CD4-positive, alpha-beta T cell (primary cell): ENCODE results near the gene SMIM12. TPM values are rescaled to one million over a fixed set of nuclear protein-coding genes. Genes with fewer than 3 reads are reported as not detected.
A peak's percentile ranks its signal among the peaks of the same experiment; 100 is the strongest.

ENCODE experiments used
- ATAC-seq: fragments of 200-7000 bp; cut with Tn5 transposase; one replicate; pipeline ENCODE4 v1.10.0; 2022; ENCODE audit warnings: mild to moderate bottlenecking; ENCODE audit not compliant: poor library complexity
- CTCF ChIA-PET: fragments of 350-600 bp; sonication (Branson Sonifier 250); formaldehyde crosslinking; loops from one replicate; lab custom pipeline; 2021; ENCODE audit warnings: antibody characterized with exemption, inconsistent platforms; lab: Charles Lee
- POLR2A ChIA-PET: fragments of 350-600 bp; sonication (Branson Sonifier 250); formaldehyde crosslinking; loops from one replicate; lab custom pipeline; 2021; ENCODE audit warnings: antibody characterized with exemption, inconsistent platforms; lab: Charles Lee
- DNase-seq, 14 experiments: peaks; one replicate each; pipeline ENCODE4 v3.0.0-alpha.2; 2013 to 2020; ENCODE audit warnings: mixed read lengths in 2 of 14
- H3K27ac ChIP-seq, 2 donors: one replicate each; pipeline versions ENCODE4 v1.5.1 to v1.7.0; 2013; ENCODE audit warnings: low read length in 2 of 2, low read depth in 1 of 2, mild to moderate bottlenecking in 1 of 2
- H3K27me3 ChIP-seq, 2 experiments: 1 replicate in 1 of 2; 2 replicates in 1 of 2; pipeline versions ENCODE4 v1.6.1 to v1.7.0; 2013; ENCODE audit warnings: low read length in 2 of 2, control low read depth in 1 of 2, mild to moderate bottlenecking in 1 of 2, moderate library complexity in 1 of 2; ENCODE audit not compliant: insufficient read depth in 2 of 2, control insufficient read depth in 1 of 2
- H3K36me3 ChIP-seq: one replicate; pipeline ENCODE4 v1.6.1; 2013; ENCODE audit warnings: low read length, control low read depth; ENCODE audit not compliant: insufficient read depth
- H3K4me1 ChIP-seq: one replicate; pipeline ENCODE4 v1.6.1; 2013; ENCODE audit warnings: low read length, control low read depth; ENCODE audit not compliant: insufficient read depth
- H3K4me3 ChIP-seq: one replicate; pipeline ENCODE4 v1.5.1; 2013; ENCODE audit warnings: mild to moderate bottlenecking, low read length, moderate library complexity
- H3K9me3 ChIP-seq, 2 experiments: 1 replicate in 1 of 2; 2 replicates in 1 of 2; pipeline versions ENCODE4 v1.6.1 to v1.7.0; 2013; ENCODE audit warnings: low read length in 2 of 2, mild to moderate bottlenecking in 2 of 2, control low read depth in 1 of 2, moderate library complexity in 1 of 2; ENCODE audit not compliant: control insufficient read depth in 1 of 2, insufficient read depth in 1 of 2
- H3K27ac Mint-ChIP-seq: one replicate; pipeline ENCODE4 v1.8.0; 2020; ENCODE audit warnings: mixed read lengths
- H3K27me3 Mint-ChIP-seq: one replicate; pipeline ENCODE4 v1.8.0; 2021; ENCODE audit warnings: mixed read lengths
- H3K36me3 Mint-ChIP-seq: one replicate; pipeline ENCODE4 v1.8.0; 2021; ENCODE audit warnings: low read depth, mixed read lengths
- H3K4me1 Mint-ChIP-seq: one replicate; pipeline ENCODE4 v1.8.0; 2021; ENCODE audit warnings: low read depth, mixed read lengths
- H3K4me3 Mint-ChIP-seq: one replicate; pipeline ENCODE4 v1.8.0; 2020; ENCODE audit warnings: mild to moderate bottlenecking, mixed read lengths
- H3K9me3 Mint-ChIP-seq: one replicate; pipeline ENCODE4 v1.8.0; 2020; ENCODE audit warnings: mixed read lengths
- intact Hi-C, 2 experiments: fragments of 100-400 bp; cut with DNase I in 1 of 2; cut with micrococcal nuclease in 1 of 2; formaldehyde crosslinking; loops; one replicate each; pipeline versions ENCODE4 v1.15.1 to v1.9.0; 2023 to 2025; cut with DNase I, micrococcal nuclease
- total RNA-seq, 174 experiments: library from RNA in 2 of 174; stranded (reverse) in 2 of 174; gene quantifications; one replicate each; pipeline ENCODE4 v1.2.3 and lab custom pipeline; 2021 to 2026
- TF ChIP-seq, protein P1 (sequence below): fragments of 200-600 bp; IDR thresholded peaks from one replicate; pipeline ENCODE4 v1.8.0; 2022; ENCODE audit warnings: antibody characterized with exemption, mild to moderate bottlenecking

Gene SMIM12
- total RNA-seq, 2 experiments from 2014 or later = 43.0 to 44.6 TPM

DNA sequence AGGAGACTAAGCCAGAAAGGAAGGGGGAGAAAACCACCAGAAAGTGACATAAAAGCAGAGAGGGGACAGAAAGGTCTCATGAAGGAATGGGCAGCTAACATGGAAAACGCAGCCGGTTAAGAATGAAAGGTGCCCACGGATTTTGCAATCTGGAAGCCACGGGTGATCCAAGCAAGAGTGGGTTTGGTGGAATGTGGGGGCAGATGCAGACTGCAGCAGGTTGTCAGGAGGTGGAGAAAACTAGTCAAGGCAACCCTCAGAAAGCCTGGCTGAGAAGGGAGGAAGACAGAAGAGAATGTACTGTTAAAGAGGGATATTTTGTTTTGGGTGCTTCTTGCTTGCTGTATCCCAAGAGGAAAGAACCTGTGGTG lies 12.6 kb upstream of the SMIM12 start:
- peaks cover 14% of the 10 kb centered on the region for H3K4me1 ChIP-seq
- no peaks in the 10 kb centered on the region for H3K9me3 Mint-ChIP-seq
- TF ChIP-seq, protein P1, sequence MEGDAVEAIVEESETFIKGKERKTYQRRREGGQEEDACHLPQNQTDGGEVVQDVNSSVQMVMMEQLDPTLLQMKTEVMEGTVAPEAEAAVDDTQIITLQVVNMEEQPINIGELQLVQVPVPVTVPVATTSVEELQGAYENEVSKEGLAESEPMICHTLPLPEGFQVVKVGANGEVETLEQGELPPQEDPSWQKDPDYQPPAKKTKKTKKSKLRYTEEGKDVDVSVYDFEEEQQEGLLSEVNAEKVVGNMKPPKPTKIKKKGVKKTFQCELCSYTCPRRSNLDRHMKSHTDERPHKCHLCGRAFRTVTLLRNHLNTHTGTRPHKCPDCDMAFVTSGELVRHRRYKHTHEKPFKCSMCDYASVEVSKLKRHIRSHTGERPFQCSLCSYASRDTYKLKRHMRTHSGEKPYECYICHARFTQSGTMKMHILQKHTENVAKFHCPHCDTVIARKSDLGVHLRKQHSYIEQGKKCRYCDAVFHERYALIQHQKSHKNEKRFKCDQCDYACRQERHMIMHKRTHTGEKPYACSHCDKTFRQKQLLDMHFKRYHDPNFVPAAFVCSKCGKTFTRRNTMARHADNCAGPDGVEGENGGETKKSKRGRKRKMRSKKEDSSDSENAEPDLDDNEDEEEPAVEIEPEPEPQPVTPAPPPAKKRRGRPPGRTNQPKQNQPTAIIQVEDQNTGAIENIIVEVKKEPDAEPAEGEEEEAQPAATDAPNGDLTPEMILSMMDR = no peak
- no peaks in the 10 kb centered on the region for H3K36me3 ChIP-seq
- DNase-seq (no peak), ATAC-seq (no peak)
- POLR2A ChIA-PET = no interaction called here
- intact Hi-C loops = loop anchor here in 1 of 2 experiments (5.0 kb wide), 1 partner anchor 890 kb away; no protein-coding TSS in a partner anchor
- H3K27ac ChIP-seq = no peak overlapping the region
- CTCF ChIA-PET = no interaction called here
- peaks cover 54% of the 10 kb centered on the region for H3K27me3 Mint-ChIP-seq
- H3K9me3 ChIP-seq = no peaks in the 10 kb centered on the region
- H3K36me3 Mint-ChIP-seq = no peaks in the 10 kb centered on the region
- H3K4me3 ChIP-seq = no peak overlapping the region
- peaks cover 16 to 27% of the 10 kb centered on the region in 2 experiments for H3K27me3 ChIP-seq
- no peak overlapping the region for H3K4me3 Mint-ChIP-seq
- peaks cover 22% of the 10 kb centered on the region for H3K4me1 Mint-ChIP-seq
- no peak overlapping the region for H3K27ac Mint-ChIP-seq

DNA sequence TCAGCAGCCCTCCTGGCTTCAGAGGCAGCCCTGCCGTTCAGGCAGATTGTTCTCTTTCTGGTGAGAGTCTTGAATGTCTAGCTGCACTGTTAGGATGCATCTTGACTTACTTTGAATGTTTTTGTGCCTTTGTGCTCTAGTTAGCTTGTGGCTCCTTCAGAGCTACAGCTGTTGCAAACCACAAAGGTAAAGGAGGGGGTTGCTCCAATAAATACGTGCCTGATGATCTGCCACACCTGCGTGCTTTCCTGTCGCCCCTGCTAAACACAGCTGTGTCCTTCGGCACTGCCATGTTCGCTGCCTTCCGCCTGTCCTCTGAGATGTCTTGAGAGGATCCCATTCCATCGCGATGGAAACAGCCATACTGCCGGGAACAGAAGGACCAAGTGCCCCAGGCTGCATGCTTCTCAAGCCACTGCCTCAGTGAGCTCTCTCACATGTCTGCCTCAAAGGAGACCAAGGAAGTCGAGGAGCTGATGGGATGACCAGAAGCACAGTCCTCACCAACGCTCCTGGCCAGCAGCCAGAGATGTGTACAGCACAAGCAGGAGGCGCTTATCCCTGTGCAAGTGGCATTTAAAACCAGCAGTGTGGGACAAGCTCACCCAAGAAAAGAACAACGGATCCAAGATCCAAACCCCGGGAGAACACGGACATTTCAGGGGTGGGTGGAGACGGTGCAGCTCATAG lies 12.0 kb upstream of the SMIM12 start:
- no peaks in the 10 kb centered on the region for H3K9me3 Mint-ChIP-seq
- Histone ChIP-seq H3K36me3 (no peaks in the 10 kb centered on the region), H3K27me3 (peaks cover 16 to 24% of the 10 kb centered on the region in 2 experiments), H3K4me1 (peaks cover 20% of the 10 kb centered on the region), H3K4me3 (no peak overlapping the region), H3K9me3 (no peaks in the 10 kb centered on the region), H3K27ac (no peak overlapping the region)
- H3K4me1 Mint-ChIP-seq = peaks cover 22% of the 10 kb centered on the region
- peak; percentile 61 for ATAC-seq
- CTCF ChIA-PET = interaction anchor here (1.7 kb wide), 1 partner anchor 19 kb away, joined by 5 read pairs; no protein-coding TSS in a partner anchor
- H3K27ac Mint-ChIP-seq = peak overlapping the region; percentile 16
- peaks cover 48% of the 10 kb centered on the region for H3K27me3 Mint-ChIP-seq
- POLR2A ChIA-PET = no interaction called here
- TF ChIP-seq, protein P1 = no peak
- intact Hi-C loops = loop anchor here in 1 of 2 experiments (5.0 kb wide), 1 partner anchor 891 kb away; no protein-coding TSS in a partner anchor
- DNase-seq = no peak
- peak overlapping the region; percentile 45 for H3K4me3 Mint-ChIP-seq
- no peaks in the 10 kb centered on the region for H3K36me3 Mint-ChIP-seq

DNA sequence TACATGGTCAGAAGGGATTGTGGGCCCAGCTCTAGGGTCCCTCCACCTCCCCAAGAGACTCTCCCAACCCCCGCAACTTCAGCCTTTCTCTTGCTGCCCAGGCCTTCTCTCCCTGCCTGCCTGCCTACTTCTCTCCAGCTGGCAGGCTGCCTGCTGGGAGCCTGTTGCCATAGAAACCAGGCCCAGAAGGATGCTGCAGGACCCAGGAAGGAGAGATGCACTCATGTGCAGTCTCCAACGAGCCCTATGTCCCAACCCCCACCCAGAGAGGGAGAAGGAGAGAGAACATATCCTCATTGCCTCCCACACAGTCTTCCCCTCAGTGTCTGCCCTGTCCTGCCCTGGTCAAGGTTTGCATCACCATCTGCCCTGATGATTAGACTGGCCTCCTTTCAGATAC lies 10.8 kb upstream of the SMIM12 start:
- no peak overlapping the region for H3K27ac Mint-ChIP-seq
- H3K9me3 ChIP-seq = no peaks in the 10 kb centered on the region
- intact Hi-C loops = loop anchor here in 1 of 2 experiments (5.0 kb wide), 1 partner anchor 892 kb away; no protein-coding TSS in a partner anchor
- TF ChIP-seq, protein P1 = no peak
- H3K4me3 Mint-ChIP-seq = no peak overlapping the region
- ATAC-seq (no peak), DNase-seq (no peak)
- no peak overlapping the region for H3K4me3 ChIP-seq
- no peaks in the 10 kb centered on the region for H3K36me3 ChIP-seq
- no peaks in the 10 kb centered on the region for H3K36me3 Mint-ChIP-seq
- ChIA-PET CTCF (interaction anchor here (1.7 kb wide), 1 partner anchor 18 kb away, joined by 5 read pairs; no protein-coding TSS in a partner anchor), POLR2A (no interaction called here)
- no peaks in the 10 kb centered on the region for H3K9me3 Mint-ChIP-seq
- peaks cover 37% of the 10 kb centered on the region for H3K27me3 Mint-ChIP-seq
- peaks cover 16 to 18% of the 10 kb centered on the region in 2 experiments for H3K27me3 ChIP-seq
- peaks cover 30% of the 10 kb centered on the region for H3K4me1 ChIP-seq
- no peak overlapping the region for H3K27ac ChIP-seq
- peaks cover 22% of the 10 kb centered on the region for H3K4me1 Mint-ChIP-seq
